A673 (cell line): ENCODE data around the gene MGARP. TPM values are rescaled to one million over a fixed set of nuclear protein-coding genes. Genes with fewer than 3 reads are reported as not detected.
"Not testable (repeated sequence)": the region's sequence is repeated elsewhere in the genome, so short reads cannot be mapped to it uniquely, and the experiment has no call there.

ENCODE experiments used
- BruUV-seq: library from RNA; stranded (reverse); fragments of 400-500 nt; replicated peaks from 2 replicates; lab custom pipeline; 2021; lab: Mats Ljungman, UMichigan
- CTCF ChIA-PET: fragments of 300-600 bp; sonication (Branson Sonifier 250); formaldehyde crosslinking; loops from one replicate; lab custom pipeline; 2022; ENCODE audit warnings: antibody characterized with exemption; lab: Charles Lee
- POLR2A ChIA-PET: fragments of 300-600 bp; sonication (Branson Sonifier 250); formaldehyde crosslinking; loops from one replicate; lab custom pipeline; 2022; ENCODE audit warnings: antibody characterized with exemption; ENCODE audit not compliant: low non-redundant PET; lab: Charles Lee
- DNase-seq: peaks from one replicate; pipeline ENCODE4 v3.0.0-alpha.2; 2015; ENCODE audit warnings: low spot score
- H3K27ac ChIP-seq: fragments of 200-600 bp; sonication (generic); 2 replicates; pipeline ENCODE4 v1.5.1; 2016; ENCODE audit warnings: mixed run types, low read depth, mild to moderate bottlenecking, mixed read lengths, antibody characterized with exemption, low read length; ENCODE audit not compliant: poor library complexity, severe bottlenecking
- H3K27me3 ChIP-seq: fragments of 200-600 bp; sonication (generic); replicated peaks from 2 replicates; pipeline ENCODE4 v1.6.1; 2017; ENCODE audit warnings: mixed run types, low read depth, mild to moderate bottlenecking, mixed read lengths, antibody characterized with exemption, low read length; ENCODE audit not compliant: insufficient read depth, poor library complexity
- H3K36me3 ChIP-seq: fragments of 200-600 bp; sonication (generic); 2 replicates; pipeline ENCODE4 v1.6.1; 2016; ENCODE audit warnings: mixed run types, mild to moderate bottlenecking, mixed read lengths, antibody characterized with exemption, low read length; ENCODE audit not compliant: insufficient read depth, poor library complexity, severe bottlenecking
- H3K4me1 ChIP-seq: fragments of 200-600 bp; sonication (generic); 2 replicates; pipeline ENCODE4 v1.6.1; 2017; ENCODE audit warnings: mixed run types, mild to moderate bottlenecking, mixed read lengths, antibody characterized with exemption, low read length; ENCODE audit not compliant: insufficient read depth, poor library complexity, severe bottlenecking
- H3K4me3 ChIP-seq: fragments of 200-600 bp; sonication (generic); 2 replicates; pipeline ENCODE4 v1.5.1; 2016; ENCODE audit warnings: low read depth, mixed run types, mild to moderate bottlenecking, mixed read lengths, low read length; ENCODE audit not compliant: poor library complexity, severe bottlenecking
- H3K9me3 ChIP-seq: fragments of 200-600 bp; sonication (generic); 2 replicates; pipeline ENCODE4 v1.6.1; 2016; ENCODE audit warnings: mixed run types, low read depth, mild to moderate bottlenecking, mixed read lengths, antibody characterized with exemption, low read length; ENCODE audit not compliant: poor library complexity, severe bottlenecking
- EZH2 ChIP-seq: fragments of 200-600 bp; sonication (generic); IDR thresholded peaks from 2 replicates; pipeline ENCODE4 v1.6.1; 2017; ENCODE audit warnings: borderline replicate concordance, low read depth, mild to moderate bottlenecking, mixed read lengths, antibody characterized with exemption, low read length; ENCODE audit not compliant: poor library complexity, severe bottlenecking
- intact Hi-C: fragments of 100-400 bp; cut with micrococcal nuclease; formaldehyde crosslinking; loops from one replicate; pipeline ENCODE4 v1.10.0; 2022; ENCODE audit not compliant: unreplicated experiment
- total RNA-seq: library from RNA; stranded (reverse); gene quantifications from 2 replicates; pipeline ENCODE4 v1.2.3, GENCODE V29; 2021
- TF ChIP-seq, protein P1 (sequence below): fragments of 300-800, 200-600 bp; sonication (generic); conservative IDR thresholded peaks from 2 replicates; pipeline ENCODE4 v1.5.1; 2017; ENCODE audit warnings: low read depth, mild to moderate bottlenecking, antibody characterized with exemption, low read length, moderate library complexity, mixed read lengths

Gene MGARP
- total RNA-seq, 1 experiment from 2014 or later, result 6.0 TPM

DNA sequence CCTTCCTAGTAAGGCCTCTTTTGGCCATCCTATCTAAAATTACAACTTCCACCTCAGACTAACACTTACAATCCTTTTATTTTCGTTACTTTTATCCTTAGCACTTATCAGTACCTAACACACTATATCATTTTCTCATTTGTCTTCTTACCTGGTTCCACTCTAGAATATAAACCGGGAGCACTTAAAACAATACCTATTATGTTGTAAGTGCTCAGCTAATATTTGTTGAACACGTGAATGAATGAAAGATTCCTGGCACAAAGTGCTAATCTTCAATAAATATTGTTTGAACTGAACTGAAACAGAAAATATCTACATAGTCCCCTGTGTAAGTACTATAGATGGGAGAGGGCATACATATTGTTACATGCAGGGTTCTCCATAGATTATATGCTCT is 14.4 kb downstream of the MGARP start:
- no TSS peak for BruUV-seq
- POLR2A ChIA-PET, result no interaction called here
- Histone ChIP-seq H3K27ac (no peak overlapping the region), H3K9me3 (no peaks in the 10 kb centered on the region), H3K4me3 (no peak overlapping the region), H3K27me3 (no peaks in the 10 kb centered on the region), H3K36me3 (no peaks in the 10 kb centered on the region), H3K4me1 (peaks cover 16% of the 10 kb centered on the region)
- no peak for DNase-seq
- CTCF ChIA-PET, result no interaction called here
- intact Hi-C loops, result no loop called here
- TF ChIP-seq EZH2, result no peak
- TF ChIP-seq, protein P1, sequence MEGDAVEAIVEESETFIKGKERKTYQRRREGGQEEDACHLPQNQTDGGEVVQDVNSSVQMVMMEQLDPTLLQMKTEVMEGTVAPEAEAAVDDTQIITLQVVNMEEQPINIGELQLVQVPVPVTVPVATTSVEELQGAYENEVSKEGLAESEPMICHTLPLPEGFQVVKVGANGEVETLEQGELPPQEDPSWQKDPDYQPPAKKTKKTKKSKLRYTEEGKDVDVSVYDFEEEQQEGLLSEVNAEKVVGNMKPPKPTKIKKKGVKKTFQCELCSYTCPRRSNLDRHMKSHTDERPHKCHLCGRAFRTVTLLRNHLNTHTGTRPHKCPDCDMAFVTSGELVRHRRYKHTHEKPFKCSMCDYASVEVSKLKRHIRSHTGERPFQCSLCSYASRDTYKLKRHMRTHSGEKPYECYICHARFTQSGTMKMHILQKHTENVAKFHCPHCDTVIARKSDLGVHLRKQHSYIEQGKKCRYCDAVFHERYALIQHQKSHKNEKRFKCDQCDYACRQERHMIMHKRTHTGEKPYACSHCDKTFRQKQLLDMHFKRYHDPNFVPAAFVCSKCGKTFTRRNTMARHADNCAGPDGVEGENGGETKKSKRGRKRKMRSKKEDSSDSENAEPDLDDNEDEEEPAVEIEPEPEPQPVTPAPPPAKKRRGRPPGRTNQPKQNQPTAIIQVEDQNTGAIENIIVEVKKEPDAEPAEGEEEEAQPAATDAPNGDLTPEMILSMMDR, result no peak

DNA sequence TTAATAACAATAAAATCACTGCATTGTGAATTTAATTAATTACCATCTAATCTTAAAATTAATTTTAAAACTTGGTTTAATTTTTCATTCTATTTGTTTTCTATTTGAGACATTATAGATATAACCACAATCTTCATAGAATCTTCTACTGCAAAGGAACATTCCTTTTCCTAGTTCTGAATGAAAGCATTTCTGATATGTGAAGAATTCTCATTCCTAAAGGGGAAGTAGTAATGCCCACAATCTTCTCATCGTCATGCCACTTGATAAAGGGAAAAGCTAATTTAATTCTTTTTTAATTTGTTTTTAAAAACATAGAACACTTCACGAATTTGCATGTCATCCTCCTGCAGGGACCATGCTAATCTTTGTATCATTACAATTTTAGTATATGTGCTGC is 23.7 kb downstream of the MGARP start:
- no peaks in the 10 kb centered on the region for H3K27me3 ChIP-seq
- ChIA-PET POLR2A (no interaction called here), CTCF (no interaction called here)
- peaks cover 15% of the 10 kb centered on the region for H3K4me1 ChIP-seq
- TF ChIP-seq, protein P1, result no peak
- no peak for TF ChIP-seq EZH2
- intact Hi-C loops, result no loop called here
- H3K9me3 ChIP-seq, result no peaks in the 10 kb centered on the region
- no peak overlapping the region for H3K4me3 ChIP-seq
- H3K36me3 ChIP-seq, result no peaks in the 10 kb centered on the region
- no TSS peak for BruUV-seq
- no peak overlapping the region for H3K27ac ChIP-seq
- no peak for DNase-seq

DNA sequence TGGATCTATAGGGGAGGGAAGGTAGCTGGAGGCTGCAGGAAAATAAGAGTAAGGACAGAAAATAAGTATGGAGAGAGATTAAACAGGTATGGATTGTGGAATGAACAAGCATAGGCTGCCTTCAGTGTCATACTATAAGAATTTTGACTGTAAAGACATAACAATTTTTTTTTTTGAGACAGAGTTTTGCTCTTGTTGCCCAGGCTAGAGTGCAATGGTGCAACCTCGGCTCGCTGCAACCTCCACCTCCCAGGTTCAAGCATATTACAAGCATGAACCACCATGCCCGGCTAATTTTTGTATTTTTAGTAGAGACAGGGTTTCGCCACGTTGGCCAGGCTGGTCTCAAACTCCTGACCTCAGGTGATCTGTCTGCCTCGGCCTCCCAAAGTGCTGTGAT is 24.4 kb downstream of the MGARP start:
- H3K36me3 ChIP-seq, POLR2A ChIA-PET, H3K27ac ChIP-seq, H3K4me3 ChIP-seq, H3K27me3 ChIP-seq, DNase-seq, BruUV-seq, intact Hi-C loops, CTCF ChIA-PET, H3K9me3 ChIP-seq: not testable (repeated sequence)
- peaks cover 15% of the 10 kb centered on the region for H3K4me1 ChIP-seq

DNA sequence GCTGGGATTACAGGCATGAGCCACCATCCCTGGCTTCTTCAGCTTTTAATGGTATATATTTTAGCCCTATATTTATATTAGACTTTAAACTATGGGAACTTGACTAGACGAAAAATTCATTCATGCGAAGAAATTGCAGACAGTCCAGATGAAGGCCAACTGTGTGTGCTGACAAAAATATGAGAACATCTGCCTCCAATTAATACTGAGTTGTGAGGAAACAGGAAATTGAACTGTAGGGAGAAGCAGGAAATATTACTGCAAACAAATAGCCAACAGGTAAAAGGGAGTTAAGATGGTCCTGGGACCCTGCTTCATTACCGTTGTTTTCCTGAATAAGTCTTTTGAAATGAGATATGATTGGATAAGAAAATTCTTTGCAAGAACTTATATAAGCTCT is 26.3 kb downstream of the MGARP start:
- Histone ChIP-seq H3K27ac (peak overlapping the region; percentile 78), H3K27me3 (no peaks in the 10 kb centered on the region), H3K4me3 (no peak overlapping the region), H3K36me3 (no peaks in the 10 kb centered on the region), H3K4me1 (peaks cover 15% of the 10 kb centered on the region), H3K9me3 (no peaks in the 10 kb centered on the region)
- peak; percentile 67 for DNase-seq
- TF ChIP-seq EZH2, result no peak
- TF ChIP-seq, protein P1, result no peak
- CTCF ChIA-PET, result no interaction called here
- no TSS peak for BruUV-seq
- POLR2A ChIA-PET, result no interaction called here
- intact Hi-C loops, result no loop called here
